ENCODE measurements around the gene SRCAP.

DNA sequence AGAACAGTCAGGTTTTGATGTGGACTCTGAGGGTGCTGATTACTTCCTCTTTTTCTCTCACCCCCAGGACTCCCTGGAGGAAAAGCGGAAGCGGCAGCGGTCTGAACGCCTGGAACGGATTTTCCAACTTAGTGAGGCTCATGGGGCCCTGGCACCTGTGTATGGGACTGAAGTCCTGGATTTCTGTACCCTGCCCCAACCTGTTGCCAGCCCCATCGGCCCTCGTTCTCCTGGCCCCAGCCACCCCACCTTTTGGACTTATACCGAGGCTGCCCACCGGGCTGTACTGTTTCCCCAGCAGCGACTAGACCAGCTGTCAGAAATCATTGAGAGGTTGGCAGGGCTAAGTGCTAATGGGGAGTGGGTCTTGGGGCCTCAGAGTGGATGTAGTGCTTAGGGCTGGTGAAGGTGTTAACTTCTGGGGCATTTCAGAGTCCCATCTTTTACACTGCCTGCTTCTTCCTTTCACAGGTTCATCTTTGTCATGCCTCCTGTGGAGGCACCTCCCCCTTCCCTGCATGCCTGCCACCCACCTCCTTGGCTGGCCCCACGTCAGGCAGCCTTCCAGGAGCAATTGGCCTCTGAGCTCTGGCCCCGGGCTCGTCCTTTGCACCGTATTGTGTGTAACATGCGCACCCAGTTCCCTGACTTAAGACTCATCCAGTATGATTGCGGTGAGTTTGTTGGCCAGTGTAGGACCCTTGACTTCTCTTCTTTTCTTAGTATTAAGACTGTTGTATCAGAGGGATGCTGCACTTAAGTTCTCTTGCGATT, 30.1 kb downstream of the SRCAP start:
- TF ChIP-seq, protein P1, sequence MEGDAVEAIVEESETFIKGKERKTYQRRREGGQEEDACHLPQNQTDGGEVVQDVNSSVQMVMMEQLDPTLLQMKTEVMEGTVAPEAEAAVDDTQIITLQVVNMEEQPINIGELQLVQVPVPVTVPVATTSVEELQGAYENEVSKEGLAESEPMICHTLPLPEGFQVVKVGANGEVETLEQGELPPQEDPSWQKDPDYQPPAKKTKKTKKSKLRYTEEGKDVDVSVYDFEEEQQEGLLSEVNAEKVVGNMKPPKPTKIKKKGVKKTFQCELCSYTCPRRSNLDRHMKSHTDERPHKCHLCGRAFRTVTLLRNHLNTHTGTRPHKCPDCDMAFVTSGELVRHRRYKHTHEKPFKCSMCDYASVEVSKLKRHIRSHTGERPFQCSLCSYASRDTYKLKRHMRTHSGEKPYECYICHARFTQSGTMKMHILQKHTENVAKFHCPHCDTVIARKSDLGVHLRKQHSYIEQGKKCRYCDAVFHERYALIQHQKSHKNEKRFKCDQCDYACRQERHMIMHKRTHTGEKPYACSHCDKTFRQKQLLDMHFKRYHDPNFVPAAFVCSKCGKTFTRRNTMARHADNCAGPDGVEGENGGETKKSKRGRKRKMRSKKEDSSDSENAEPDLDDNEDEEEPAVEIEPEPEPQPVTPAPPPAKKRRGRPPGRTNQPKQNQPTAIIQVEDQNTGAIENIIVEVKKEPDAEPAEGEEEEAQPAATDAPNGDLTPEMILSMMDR (IDR thresholded peaks at IDR 0.05), result no peak
- TF ChIP-seq POLR2A (IDR thresholded peaks at IDR 0.05), result no peak
